HG02588 (cell line): Measurements from ENCODE around the gene ZDHHC18.
"Not testable (repeated sequence)": the region's sequence is repeated elsewhere in the genome, so short reads cannot be mapped to it uniquely, and the experiment has no call there.

Source experiments
- ATAC-seq: cut with Tn5 transposase; IDR thresholded peaks from one replicate; pipeline ENCODE4 v1.9.1; 2021; ENCODE audit warnings: mild to moderate bottlenecking, moderate library complexity; ENCODE audit not compliant: unreplicated experiment

ZDHHC18 gene

DNA sequence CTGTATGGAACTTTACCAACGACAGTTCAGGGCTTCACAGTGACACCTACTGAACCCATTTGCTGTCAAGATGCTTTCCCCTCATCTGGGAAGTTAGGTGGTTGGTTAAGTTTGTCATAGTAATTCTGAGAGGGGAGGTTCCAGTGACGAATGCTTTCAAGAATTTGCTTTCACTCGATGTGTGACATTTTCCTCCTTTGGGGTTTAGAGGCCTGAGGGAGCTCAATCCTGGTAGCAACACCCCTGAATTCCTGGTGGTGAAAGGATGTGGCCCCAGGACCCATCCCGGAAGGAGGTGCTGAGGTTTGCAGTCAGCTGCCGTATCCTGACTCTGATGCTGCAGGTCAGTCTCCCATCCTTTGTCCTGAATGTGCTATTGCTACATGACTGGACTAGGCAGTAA is 35.9 kb upstream of the ZDHHC18 start:
- no peak for ATAC-seq

DNA sequence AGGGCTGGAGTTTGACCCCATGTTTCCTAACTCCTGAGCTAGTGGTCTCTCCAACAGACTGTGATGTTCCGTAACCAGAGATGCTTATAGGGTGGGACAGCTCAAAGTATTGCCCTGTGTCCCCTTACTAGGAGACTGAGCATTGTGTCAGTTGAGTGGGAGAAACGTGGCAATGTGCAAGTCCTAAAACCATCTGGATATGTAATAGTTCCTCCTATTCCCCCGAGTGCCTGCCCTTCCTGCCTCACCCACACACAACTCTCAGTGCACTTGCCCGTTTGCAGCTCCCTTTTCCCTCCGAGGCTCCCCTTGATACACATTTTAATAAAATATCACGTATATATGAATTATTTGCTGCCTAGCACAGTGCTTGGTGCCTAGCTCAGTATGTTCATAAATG is 35.3 kb upstream of the ZDHHC18 start:
- ATAC-seq, result no peak

DNA sequence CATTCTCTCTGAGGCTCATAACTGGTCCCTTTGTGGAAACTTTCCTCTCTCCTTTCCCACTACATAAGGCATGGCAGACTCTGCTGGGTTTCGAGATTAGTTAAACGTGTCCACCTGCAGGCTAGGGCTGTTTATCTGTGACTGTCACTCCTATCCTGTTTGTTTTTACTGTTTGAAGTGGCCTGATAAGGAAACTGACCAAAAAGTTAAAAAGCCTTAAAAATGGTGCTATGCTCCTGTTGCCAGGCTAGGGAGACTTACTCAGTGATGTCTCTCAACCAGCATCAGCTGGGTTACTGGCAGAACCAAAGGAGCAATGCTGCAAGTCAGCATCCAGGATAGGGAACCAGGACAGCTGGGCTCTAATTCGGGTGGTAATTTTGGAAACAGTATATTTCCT is 34.9 kb upstream of the ZDHHC18 start:
- no peak for ATAC-seq

DNA sequence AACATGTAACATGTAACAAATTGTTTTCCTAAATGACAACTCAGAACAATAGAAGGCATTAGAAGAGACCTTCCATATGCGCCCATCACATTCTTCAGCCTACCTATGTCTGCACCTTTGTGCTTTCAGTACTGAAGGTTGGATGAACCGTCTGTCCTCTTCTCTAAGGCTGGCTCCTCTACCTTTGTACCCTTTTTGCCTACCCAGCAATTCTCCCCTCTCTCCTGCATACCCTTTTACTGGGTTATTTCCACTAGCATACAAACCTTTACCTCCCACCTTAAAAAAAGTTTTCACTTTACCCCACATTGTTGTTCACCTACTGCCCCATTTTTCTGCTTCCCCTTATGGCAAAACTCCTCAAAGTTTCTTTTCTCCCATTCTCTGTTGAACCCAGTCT is 33.6 kb upstream of the ZDHHC18 start:
- ATAC-seq, result no peak

DNA sequence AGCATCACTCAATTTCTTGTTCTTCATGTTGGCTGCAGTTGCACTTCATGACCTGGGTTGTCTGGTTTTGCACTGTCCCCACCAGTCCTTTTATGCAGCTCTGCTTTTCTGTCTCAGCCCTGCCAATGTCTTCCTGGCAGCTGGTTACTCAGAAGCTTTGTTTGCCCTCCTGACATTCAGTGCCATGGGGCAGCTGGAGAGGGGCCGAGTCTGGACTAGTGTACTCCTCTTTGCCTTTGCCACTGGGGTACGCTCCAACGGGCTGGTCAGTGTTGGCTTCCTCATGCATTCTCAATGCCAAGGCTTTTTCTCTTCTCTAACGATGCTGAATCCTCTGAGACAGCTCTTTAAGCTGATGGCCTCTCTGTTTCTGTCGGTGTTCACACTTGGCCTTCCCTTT is 32.1 kb upstream of the ZDHHC18 start:
- no peak for ATAC-seq

DNA sequence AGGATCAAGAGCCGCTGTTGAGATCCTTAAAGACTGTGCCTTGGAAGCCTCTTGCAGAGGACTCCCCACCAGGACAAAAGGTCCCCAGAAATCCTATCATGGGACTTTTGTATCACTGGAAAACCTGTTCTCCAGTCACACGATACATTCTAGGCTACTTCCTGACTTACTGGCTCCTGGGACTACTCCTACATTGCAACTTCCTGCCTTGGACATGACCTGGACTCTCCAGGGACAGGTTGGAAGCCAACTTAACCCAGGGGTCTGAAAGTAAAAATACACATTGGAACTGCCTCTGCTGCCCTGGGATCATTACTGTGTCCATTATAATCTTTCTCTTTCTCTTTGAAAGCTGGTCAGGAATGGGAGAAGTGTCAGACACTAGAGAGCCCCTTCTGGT is 28.9 kb upstream of the ZDHHC18 start:
- no peak for ATAC-seq

DNA sequence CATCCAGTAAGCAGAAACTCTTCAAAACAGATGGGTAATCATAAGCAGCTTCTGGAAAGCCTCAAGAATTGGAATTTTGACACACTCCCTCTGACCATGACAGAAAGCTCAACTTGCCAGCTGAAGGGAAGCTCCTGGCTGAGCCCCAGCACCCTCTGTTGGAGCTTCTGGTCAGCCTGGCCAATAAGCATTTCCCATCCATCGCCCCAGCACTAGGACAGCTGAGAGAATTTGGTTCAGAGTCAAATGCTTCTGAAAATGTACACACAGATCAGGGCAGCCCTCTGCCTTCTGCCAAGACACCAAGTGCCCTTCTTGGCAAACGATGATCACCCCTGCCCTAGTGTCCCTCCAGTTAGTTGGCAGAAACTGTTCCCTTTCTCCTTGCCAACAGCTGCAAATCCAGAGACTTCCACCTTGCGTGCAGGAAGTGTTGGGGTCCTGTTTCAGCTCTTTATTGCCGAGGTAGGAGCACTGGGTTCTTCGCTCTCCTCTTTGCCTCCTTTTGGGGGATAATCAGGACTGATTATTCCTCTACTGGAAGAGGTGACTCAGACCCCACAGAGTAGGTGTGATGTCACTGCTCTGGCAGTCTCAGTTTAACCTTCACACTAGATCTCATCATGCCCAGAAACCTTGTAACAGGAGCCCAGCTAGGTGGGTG is 26.9 kb upstream of the ZDHHC18 start:
- ATAC-seq, result no peak

DNA sequence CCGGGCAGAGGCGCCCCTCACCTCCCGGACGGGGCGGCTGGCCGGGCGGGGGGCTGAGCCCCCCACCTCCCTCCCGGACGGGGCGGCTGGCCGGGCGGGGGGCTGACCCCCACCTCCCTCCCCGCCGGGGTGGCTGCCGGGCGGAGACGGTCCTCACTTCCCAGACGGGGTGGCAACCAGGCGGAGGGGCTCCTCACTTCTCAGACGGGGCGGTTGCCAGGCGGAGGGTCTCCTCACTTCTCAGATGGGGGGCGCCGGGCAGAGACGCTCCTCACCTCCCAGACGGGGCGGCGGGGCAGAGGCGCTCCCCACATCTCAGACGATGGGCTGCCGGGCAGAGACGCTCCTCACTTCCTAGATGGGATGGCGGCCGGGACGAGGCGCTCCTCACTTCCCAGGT is 22.6 kb upstream of the ZDHHC18 start:
- ATAC-seq, result not testable (repeated sequence)

DNA sequence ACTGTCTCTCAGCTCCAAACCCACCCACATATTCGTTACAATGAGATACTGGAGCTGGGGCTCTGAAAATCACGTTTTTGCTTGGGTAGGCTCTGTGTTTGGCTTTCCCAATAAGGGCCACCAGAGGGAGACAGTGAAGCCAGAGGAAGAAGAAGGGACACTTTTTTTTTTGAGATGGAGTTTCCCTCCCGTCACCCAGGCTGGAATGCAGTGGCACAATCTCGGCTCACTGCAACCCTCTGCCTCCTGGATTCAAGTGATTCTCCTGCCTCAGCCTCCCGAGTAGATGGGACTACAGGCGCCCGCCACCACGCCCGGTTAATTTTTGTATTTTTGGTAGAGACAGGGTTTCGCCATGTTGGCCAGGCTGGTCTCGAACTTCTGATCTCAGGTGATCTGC is 16.4 kb upstream of the ZDHHC18 start:
- not testable (repeated sequence) for ATAC-seq

DNA sequence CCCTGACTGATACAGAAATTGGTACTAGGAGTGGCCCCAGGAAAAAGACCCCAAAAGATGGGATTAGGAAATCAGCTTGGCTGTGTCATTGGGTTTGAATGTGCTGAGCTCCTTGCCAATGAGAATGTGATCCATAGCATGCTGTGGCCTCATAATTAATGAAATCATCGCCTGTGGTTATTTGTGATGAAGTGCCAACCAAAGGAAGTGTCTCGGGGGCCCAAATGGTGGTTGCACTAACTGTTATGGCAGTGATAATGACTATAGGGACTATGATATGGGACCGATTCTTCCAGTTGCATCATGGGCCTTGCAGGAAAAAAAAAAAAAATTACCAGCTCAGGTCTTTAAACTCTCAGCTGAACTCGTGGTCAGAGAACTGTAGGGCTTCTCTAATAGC is 15.4 kb upstream of the ZDHHC18 start:
- no peak for ATAC-seq

DNA sequence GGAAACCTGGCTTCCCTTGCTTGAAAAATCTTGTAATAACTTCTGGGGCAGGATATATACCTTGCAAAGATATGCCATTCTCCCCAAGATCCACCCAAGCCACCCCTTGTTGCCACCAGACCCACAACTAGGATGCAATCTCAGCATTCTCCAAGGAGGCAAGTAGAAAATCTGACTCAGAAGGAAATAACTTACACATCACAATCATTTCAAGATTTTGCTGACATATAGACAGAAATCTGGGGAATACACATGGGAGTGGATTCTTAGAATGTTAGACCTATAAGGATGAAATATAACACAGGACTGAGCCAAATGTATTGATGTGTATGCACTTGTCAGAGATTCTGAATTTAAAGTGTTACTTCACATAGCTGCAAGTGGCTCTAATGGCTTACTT is 14.8 kb upstream of the ZDHHC18 start:
- ATAC-seq, result no peak

DNA sequence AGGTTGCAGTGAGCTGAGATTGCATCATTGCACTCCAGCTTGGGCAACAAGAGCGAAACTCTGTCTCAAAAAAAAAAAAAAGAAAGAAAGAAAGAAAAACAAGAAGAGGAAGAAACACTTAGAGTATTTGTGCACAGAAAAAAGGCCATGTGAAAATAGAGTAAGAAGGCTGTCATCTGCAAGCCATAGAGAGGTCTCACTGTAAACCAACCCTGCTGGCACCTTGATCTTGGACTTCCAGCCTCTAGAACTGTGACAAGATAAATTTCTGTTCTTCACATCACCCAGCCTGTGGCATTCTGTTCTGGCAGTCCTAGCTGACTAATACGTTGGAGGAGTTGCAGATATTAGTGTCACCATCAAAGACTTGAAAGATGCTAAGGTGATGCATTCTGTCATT is 12.1 kb upstream of the ZDHHC18 start:
- no peak for ATAC-seq

DNA sequence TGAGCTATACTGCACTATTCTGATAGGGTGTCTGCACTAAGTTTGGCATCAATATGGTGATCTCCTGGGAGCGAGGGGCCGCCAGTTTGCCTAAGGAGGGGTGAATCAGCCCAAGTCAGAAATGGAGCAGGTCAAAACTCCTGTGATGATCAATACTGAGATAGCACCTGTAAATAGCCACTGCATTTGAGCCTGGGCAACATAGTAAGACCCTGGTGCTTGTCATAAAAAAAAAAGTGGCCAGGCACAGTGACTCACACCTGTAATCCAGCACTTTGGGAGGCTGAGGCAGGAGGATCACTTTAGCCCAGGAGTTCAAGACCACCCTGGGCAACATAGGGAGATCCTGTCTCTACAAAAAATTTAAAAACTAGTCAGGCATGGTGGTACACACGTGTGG is 11.6 kb upstream of the ZDHHC18 start:
- ATAC-seq, result no peak

DNA sequence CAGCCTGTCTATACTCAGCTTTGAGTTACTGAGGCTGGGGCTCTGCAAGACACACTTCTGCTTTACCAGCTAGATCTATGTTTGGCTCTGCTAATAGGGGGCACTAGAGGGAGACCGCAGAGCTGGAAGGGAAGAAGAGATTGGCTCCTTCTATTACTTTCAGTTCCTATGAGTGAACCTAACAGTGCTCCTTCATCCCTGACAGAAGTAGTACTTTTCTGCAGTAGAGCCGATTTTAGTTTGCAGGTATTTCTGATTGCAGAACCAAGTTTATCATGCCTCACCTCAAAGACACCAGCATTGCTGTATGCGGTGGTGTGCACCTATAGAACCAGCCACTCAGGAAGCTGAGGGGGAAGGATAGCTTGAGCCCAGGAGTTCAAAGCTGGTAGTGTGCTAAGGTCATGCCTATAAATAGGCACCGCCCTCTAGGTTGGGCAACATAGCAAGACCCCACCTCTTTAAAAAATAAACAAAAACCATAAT is 5.7 kb upstream of the ZDHHC18 start:
- ATAC-seq, result peak; percentile 78

DNA sequence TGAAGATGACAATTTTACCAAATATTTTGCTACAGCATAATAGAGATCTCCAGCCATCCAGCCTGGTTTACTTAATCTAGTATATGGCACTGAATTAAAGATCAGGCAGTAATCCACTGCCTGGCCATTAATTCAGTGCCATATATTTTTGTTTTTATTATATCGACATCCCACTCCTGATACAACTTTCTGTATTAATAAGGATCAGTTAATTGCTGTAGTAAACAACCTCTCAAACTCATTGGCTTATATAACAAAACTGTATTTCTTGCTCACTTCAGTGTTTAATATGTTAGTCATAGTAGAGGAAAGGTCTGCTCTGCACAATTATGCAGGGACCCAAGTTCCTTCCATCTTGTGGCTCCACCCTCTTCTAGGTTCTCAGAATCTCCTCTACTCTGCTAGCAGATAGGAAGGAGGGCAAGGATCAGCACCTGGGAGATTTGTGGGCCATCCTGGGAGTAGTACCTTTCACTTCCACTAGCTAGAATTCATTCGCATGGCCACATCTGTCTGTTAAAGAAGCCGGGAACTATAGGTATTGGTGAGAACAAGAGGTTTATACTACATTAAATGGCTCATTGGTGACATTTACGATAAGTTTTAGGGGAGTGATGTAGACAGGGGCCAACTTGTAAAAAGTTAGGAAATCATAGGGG is 3.6 kb upstream of the ZDHHC18 start:
- ATAC-seq, result no peak

DNA sequence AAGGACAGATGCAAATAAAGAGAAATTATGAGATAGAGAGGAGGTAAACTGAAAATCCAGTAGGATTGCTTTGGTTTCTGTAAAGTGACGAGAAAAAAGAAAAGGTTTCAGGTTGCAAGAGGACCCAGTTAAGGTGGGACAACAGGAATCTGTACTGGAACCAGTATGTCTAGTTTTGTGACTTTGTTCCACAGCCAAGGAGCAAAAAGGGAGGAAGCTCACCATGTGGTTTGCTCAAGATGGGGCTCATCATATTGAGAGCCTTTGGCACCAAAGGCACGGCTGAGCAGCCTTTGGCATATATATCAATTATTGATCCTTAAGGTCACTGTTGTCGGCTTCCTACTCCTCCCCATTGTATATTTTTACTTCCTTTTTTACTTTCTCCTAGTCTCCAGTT is 1.8 kb upstream of the ZDHHC18 start:
- no peak for ATAC-seq

DNA sequence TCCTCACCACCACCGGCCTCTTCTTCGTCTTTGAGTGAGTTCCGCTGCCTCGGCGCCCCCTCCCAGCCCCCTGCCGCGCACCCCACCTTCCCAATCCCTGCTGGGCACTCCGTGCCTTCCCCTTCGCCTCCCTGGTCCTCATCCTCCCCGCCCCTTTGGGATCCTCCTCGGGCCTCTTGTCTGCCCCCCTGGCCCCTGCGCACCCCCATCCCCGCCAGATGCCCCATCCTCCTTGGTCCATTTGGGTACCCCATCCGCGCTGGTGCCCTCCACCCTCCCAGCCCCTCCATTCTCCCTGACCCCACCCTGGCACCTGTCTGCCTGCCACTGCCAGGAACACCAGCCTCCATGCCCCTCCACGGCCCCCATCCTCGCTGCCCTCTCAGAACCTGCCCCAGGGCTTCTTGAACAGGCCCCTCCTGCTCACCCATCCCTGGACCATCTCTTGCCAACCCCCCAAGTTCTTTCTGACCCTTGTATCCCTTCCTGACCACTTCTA is 667 bp downstream of the ZDHHC18 start:
- ATAC-seq, result no peak

DNA sequence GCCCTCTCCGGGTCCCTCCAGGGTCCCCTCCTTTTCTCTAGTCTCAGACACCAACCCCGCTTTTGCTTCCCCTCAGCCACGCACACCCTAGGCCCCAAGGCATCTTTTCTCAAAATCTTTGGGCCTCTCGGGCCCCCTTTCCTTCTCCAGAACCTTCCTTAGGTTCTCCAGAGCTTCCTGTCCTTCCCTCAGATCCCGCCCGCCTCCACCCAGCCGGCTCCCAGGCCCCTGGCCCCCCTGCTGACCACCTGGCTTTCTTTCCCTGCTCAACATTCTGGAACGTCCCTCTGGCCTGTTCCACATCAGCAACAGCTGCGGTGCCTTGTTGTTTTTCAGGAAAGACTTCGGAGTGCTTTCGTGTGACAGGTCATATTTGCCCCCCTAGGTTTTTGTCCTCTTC is 1.2 kb downstream of the ZDHHC18 start:
- ATAC-seq, result no peak

DNA sequence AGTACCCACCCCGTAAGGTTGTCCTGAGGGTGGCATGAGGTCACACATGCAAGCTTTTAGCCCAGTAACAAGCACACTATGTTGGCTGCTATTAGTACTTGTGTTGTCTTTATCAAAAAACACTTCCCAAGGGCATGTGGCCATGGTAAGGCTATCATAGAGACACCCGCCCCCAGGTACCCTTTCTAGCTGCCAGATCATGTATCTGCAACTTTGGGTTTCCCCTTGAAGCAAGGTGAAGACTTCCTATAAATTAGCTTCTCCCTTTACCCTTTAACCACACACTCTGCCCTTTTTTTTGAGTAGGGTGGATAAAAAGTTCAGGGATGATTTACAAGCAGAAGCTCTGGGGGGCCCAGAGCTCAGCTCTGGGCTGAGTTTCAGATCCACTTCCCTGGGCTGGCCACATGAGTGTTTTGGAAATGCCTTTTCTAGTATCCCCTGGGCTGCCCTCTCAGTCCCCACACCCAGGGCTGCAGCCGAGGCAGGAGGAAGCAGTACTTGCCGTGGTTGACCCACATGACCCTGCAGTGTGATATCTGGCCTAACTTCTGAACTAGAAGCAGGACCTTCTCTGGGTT is 2.0 kb downstream of the ZDHHC18 start:
- no peak for ATAC-seq

DNA sequence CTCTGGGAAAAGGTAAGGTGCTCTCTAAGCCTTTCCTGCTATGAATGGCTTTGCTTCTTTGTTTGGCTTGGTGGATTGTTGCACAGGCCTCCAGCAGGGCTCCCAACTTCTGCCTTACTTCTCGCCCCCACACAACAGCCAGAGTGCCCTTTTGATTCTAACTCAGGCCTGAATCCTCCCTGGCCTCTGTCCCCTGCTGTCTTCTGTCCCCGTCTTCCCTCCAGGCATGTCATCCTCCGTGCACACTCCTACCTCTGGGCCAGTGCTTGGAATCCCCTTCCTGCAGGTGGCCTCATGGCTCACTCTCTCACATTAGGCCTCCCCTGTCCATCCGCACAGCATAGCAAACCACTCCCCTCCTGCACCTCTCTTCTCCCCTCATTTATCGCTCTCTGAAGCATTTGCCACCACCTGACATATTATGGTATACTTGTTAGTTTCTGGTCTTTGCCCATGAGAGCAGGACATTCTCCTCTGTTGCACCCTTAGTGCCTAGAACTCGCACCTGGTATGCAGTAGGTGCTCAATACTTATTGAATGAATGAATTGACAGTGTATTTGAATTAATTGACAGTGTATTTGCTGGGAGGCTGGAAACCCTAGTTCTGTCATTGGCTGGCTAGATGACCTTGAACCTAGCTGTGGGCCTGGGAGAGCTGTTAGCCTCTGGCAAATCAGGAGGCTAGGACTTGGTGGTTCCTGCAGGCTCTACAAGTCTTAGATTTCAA is 2.9 kb downstream of the ZDHHC18 start:
- ATAC-seq, result no peak

DNA sequence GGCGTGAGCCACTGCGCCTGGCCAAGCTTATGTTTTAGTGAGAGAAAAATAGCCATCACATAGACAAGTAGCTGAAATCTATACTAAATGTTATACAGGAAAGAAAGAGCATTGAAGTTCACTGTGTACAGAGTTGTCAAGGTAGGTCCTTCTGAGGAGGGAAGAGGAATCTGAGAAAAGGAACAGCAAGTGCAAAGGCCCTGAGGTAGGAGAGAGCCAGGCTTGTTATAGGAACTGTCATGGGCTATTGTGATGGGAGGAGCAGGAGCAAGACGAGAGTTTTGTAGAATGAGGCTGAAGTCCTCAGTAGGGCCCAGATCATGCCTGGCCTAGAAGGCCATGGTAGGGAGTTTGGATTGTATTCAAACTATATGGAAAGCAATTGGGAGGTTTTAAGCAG is 4.6 kb downstream of the ZDHHC18 start:
- ATAC-seq, result no peak
